ENCODE measurements around the gene ANKH. TPM values are rescaled to one million over a fixed set of nuclear protein-coding genes. Genes with fewer than 3 reads are reported as not detected.

Gene ANKH
- total RNA-seq, 1 experiment from 2014 or later: 53.2 TPM

GRCh38 chr5:14715481-14715880 lies 156.1 kb downstream of the ANKH start:
- Mint-ChIP-seq H3K36me3 (ENCODE audit: insufficient read depth, unreplicated experiment) (peaks cover 34% of the 10 kb centered on the region), H3K27me3 (ENCODE audit: unreplicated experiment) (no peaks in the 10 kb centered on the region), H3K4me1 (ENCODE audit: low read depth, unreplicated experiment) (no peaks in the 10 kb centered on the region), H3K9me3 (ENCODE audit: low read depth, unreplicated experiment) (no peaks in the 10 kb centered on the region), H3K27ac (ENCODE audit: unreplicated experiment) (no peak overlapping the region), H3K4me3 (ENCODE audit: low read depth, unreplicated experiment) (no peak overlapping the region)
- DNase-seq: no peak
- BruUV-seq (replicated peaks): no TSS peak
- intact Hi-C loops (cut with micrococcal nuclease; ENCODE audit: unreplicated experiment): no loop called here
- no peak for TF ChIP-seq CTCF (IDR thresholded peaks at IDR 0.05; ENCODE audit: unreplicated experiment)
- CTCF ChIA-PET: no interaction called here

- H3K9me3 Mint-ChIP-seq (ENCODE audit: low read depth, unreplicated experiment): no peaks in the 10 kb centered on the region
- no peak for TF ChIP-seq CTCF (IDR thresholded peaks at IDR 0.05; ENCODE audit: unreplicated experiment)
- DNase-seq: no peak
- intact Hi-C loops (cut with micrococcal nuclease; ENCODE audit: unreplicated experiment): no loop called here
- CTCF ChIA-PET: no interaction called here
- H3K4me1 Mint-ChIP-seq (ENCODE audit: low read depth, unreplicated experiment): no peaks in the 10 kb centered on the region
- H3K4me3 Mint-ChIP-seq (ENCODE audit: low read depth, unreplicated experiment): no peak overlapping the region
- no peak overlapping the region for H3K27ac Mint-ChIP-seq (ENCODE audit: unreplicated experiment)
- peaks cover 36% of the 10 kb centered on the region for H3K36me3 Mint-ChIP-seq (ENCODE audit: insufficient read depth, unreplicated experiment)
- no peaks in the 10 kb centered on the region for H3K27me3 Mint-ChIP-seq (ENCODE audit: unreplicated experiment)
- no TSS peak for BruUV-seq (replicated peaks)
Observed at GRCh38 chr5:14714706-14715105, 156.9 kb downstream of the ANKH start.

GRCh38 chr5:14713476-14714390 lies 157.8 kb downstream of the ANKH start:
- Mint-ChIP-seq H3K27me3 (ENCODE audit: unreplicated experiment) (no peaks in the 10 kb centered on the region), H3K4me1 (ENCODE audit: low read depth, unreplicated experiment) (no peaks in the 10 kb centered on the region), H3K4me3 (ENCODE audit: low read depth, unreplicated experiment) (no peak overlapping the region), H3K36me3 (ENCODE audit: insufficient read depth, unreplicated experiment) (peaks cover 30% of the 10 kb centered on the region), H3K27ac (ENCODE audit: unreplicated experiment) (peak overlapping the region; percentile 58), H3K9me3 (ENCODE audit: low read depth, unreplicated experiment) (no peaks in the 10 kb centered on the region)
- intact Hi-C loops (cut with micrococcal nuclease; ENCODE audit: unreplicated experiment): no loop called here
- TF ChIP-seq CTCF (IDR thresholded peaks at IDR 0.05; ENCODE audit: unreplicated experiment): no peak
- BruUV-seq (replicated peaks): no TSS peak
- no peak for DNase-seq
- CTCF ChIA-PET: interaction anchor here (1.2 kb wide), 1 partner anchor 13 kb away, joined by 3 read pairs; no protein-coding TSS in a partner anchor

- CTCF ChIA-PET: interaction anchor here (1.2 kb wide), 1 partner anchor 14 kb away, joined by 3 read pairs; no protein-coding TSS in a partner anchor
- no peak for DNase-seq
- Mint-ChIP-seq H3K9me3 (ENCODE audit: low read depth, unreplicated experiment) (no peaks in the 10 kb centered on the region), H3K27me3 (ENCODE audit: unreplicated experiment) (no peaks in the 10 kb centered on the region), H3K27ac (ENCODE audit: unreplicated experiment) (peak overlapping the region; percentile 21), H3K4me3 (ENCODE audit: low read depth, unreplicated experiment) (no peak overlapping the region), H3K36me3 (ENCODE audit: insufficient read depth, unreplicated experiment) (peaks cover 25% of the 10 kb centered on the region), H3K4me1 (ENCODE audit: low read depth, unreplicated experiment) (no peaks in the 10 kb centered on the region)
- no TSS peak for BruUV-seq (replicated peaks)
- intact Hi-C loops (cut with micrococcal nuclease; ENCODE audit: unreplicated experiment): no loop called here
- no peak for TF ChIP-seq CTCF (IDR thresholded peaks at IDR 0.05; ENCODE audit: unreplicated experiment)
Observed at GRCh38 chr5:14712666-14713065, 158.9 kb downstream of the ANKH start.
